ENCODE results near the gene CAPN8. TPM values are rescaled to one million over a fixed set of nuclear protein-coding genes. Genes with fewer than 3 reads are reported as not detected.

The CAPN8 gene
- polyA plus RNA-seq (ENCODE audit: insufficient read length in 10 of 10) = under 1 TPM in 9 of 10 donors, not detected in 1; 0.22 to 0.62 (median 0.53) TPM
- long read RNA-seq, donor 1, partial matches to known transcripts = 99 of 99 reads
- long read RNA-seq, donor 1, other reads (novel, unspliced or antisense) = 0 of 99 reads
- long read RNA-seq, donor 2, partial matches to known transcripts = 131 of 131 reads
- long read RNA-seq, donor 2, other reads (novel, unspliced or antisense) = 0 of 131 reads
- long read RNA-seq, donor 3 = 0 reads
- long read RNA-seq, donor 4, partial matches to known transcripts = 42 of 42 reads
- long read RNA-seq, donor 4, other reads (novel, unspliced or antisense) = 0 of 42 reads
- long read RNA-seq, donor 5 = 0 reads
- long read RNA-seq, donor 6 = 0 reads
- long read RNA-seq, donor 7, partial matches to known transcripts = 109 of 109 reads
- long read RNA-seq, donor 7, other reads (novel, unspliced or antisense) = 0 of 109 reads
- long read RNA-seq, donor 8, partial matches to known transcripts = 127 of 127 reads
- long read RNA-seq, donor 8, other reads (novel, unspliced or antisense) = 0 of 127 reads
- long read RNA-seq, donor 9, partial matches to known transcripts = 8 of 8 reads
- long read RNA-seq, donor 9, other reads (novel, unspliced or antisense) = 0 of 8 reads

DNA sequence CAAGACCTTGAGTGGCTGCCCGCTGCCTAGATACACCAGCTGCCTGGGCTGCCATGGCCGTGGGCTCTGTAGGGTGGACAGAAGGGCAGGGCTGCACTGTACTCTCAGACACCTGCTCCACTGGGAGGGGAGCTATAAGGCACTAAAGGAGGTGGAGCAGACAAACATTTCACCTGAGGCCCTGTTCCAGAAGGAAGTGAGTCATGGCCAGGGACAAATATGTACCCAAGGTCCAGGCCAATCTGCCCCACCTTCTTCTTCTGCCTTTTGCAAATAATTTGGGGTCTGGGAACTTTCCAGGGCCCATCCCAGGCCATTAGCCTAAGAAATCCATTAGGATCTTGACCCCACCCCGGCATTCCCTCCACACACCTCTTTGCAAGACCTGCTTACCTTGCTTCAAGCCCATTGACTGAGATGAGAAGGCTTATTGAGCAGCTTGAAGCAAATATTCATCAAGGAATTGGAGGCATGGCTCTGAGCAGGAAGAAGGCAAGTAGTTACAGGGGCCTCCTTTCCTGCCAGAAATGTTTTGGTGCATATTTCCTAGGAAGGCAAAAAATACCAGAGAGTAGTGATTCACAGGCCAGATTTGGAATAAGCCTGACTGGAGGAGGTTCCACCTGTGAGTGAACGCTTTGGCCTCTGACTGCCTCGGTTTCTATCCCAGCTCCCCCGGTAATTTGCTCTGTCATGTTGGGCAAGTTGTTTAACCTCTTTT is at the start of gene CAPN8:
Gene CAPN8, minus strand, starts transcription at position 110 of the 721 bp plus-strand sequence. Its CDS starts 55 bp downstream, at position 55.
- no peak for DNase-seq

DNA sequence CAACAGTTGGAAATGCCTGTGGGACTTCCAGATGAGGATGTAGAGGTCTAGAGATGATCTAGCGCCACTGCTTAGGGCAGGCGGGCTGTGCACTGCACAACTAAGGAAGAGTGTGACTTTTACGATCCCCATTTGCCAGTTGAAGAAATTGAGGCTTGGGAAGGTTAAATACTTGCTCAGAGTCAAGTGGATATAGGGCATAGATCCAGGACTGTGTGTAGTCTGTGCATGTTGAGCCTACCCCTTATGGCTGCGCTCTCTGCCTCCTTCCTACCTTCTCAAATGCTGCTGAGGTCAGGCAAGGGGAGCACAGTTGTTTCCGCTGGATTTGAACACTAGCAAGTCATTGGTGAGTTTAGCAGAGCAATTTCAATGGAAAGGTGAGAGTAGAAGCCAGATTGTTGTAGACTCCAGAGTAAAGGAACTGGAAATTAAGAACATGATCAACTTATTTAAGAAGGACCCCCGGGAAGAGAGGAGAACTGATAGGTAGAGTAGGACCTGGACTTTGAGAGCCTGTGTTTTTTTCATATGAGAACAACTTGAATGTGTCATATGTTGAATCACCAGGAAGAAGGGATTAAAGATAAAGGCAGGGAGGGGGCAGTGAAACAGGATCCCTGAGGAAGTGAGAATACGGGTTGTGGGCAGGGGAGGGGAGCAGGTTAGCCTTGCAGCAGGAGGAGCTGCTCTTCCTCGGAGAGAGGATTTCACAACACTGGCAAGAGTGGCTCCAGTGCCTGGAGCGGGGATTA is 49.5 kb upstream of the CAPN8 start:
- peak in 1 of 3 donors; percentile 71 for DNase-seq

GRCh38 chr1:223714421-223714724 is 48.9 kb upstream of the CAPN8 start:
- DNase-seq = no peak

DNA sequence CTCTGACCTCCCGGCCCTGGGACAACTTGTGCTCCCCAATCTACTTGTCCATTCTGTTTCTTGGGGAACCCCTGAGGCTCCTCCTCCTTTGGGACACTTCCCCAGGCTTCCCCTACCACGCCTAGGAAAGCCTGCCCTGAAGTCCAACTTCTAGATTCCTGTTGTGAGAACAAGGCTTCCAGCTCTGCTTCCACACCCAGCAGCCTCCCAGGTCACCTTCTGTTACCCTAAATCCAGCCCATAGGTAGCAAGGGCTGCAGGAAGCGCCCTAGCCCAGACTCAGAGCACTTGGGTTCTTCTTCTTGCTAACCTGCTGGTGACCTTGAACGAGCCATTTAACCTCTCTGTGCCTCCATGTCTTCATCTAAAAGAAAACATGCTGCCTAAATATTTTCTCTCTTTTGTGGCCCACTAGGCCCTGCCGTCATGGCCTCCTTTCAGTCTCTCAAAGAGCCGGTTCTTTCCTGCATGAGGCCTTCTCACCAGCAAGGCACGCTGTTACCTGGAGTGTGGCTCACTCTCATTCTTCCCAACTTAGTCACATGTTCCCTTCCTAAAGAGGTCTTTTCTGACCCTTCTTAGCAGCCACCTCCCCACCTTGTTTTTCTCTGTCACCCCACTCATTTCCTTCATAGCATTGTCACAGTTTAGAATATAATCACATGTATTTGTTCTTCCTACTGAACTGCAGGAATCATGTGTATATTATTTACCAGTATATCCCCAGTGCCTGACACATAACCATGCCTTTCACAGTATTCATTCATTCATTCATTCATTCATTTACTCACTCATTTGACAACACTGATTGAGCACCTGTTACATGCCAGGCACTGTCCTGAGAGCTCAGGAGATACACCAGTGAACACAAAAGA is 48.3 kb upstream of the CAPN8 start:
- DNase-seq = no peak

DNA sequence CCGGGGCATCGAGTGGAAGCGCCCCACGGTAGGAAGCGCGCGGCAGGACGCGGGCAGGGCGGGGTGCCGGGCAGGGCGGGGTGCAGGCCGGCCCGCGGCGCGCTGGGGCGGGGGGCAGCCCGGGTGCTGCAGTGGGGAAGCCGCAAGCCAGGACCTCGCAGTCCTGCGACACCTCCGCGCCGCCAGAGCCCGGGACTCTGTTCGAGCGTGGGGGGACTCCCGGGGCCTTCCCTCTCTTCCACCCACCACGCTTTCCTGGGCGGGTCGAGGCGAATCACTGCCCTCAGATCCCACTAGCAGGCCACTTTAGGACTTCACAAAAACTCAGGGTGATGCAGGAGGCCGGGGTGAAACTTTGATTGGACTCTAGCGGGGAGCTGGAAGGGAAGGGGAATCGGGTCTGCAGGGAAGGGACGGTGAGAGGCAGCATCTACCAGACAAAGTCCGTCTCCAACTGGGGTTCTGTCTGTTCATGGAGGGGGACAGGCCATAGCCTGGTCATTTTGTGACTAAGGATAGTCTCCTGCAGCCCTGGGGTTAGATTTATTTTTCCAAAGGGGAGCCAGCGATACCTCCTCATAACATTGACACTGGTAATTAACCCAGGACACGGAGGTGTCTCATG is 47.5 kb upstream of the CAPN8 start:
- DNase-seq = peak in 1 of 3 donors; percentile 80

GRCh38 chr1:223712194-223712849 is 46.8 kb upstream of the CAPN8 start, which contains the start of gene CAPN2:
TSS of gene CAPN2 (plus strand) at chr1:223712539. CDS start at chr1:223712641, 102 bp downstream.
- DNase-seq = peak; percentile 84 to 92 (median 89)

- DNase-seq = no peak
Observed at GRCh38 chr1:223711747-223712193, 46.3 kb upstream of the CAPN8 start.

DNA sequence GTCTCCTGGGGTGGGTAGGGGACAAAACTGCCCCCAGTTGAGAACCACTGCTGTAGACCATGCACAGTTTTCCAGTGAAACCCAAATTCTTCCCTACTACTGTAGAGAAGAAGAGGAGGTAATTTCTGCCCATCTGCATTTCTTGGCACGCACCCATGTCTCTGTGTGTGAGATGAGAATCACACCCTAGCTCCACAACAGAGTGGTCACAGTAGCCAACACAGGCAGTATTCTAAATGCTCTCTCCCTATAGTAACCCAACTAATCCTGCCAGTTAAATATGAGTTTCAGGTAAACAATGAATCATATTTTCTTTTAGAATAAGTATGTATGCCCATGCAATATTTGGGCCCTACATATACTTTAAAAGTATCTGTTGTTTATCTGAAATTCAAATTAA is 45.7 kb upstream of the CAPN8 start:
- peak in 2 of 3 donors; percentile 54 to 75 for DNase-seq

- DNase-seq = no peak
Observed at GRCh38 chr1:223710179-223711133, 45.0 kb upstream of the CAPN8 start.

DNA sequence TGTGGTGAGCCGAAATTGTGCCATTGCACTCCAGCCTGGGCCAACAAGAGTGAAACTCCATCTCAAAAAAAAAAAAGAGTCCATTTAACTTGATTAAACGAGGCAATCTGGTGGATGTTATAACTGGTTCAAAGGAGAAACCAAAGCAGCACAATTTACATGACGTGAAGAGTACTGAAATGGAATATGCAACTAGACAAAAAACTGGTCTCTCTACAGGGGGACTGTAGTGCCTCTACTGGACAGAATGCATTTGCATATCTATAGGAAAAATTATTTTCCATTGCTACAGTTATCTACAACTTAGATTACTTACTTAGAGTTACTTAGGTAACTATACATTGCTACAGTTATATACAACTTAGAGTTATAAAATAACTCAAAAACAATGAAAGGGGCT is 44.1 kb upstream of the CAPN8 start:
- peak in 1 of 3 donors; percentile 64 for DNase-seq

DNA sequence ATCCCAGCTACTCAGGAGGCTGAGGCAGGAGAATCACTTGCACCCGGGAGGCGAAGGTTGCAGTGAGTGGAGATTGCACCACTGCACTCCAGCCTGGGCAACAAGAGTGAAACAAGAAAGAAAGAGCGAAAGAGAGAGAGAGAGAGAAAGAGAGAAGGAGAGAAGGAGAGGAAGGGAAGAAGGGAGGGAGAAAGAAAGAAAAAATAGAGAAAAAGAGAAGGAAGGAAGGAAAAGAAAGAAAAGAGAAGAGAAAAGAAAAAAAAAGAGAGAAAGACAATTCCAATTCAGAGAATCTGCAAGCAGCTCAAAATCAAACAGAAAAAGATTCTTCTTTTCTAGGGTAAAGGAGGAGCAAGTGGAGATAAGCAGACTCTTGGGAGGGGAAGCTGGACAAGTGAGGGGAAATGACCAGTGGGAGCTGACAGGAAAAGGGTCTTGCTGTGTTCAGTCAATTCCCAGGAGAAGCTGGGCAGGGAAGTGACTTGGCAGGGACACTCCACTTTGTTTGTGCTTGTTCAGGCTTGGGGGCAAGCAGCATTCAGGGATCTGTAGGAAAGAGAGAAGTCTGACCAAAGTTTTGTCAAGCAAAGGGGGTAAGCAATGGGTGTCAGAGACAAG is 43.3 kb upstream of the CAPN8 start:
- DNase-seq = no peak

DNA sequence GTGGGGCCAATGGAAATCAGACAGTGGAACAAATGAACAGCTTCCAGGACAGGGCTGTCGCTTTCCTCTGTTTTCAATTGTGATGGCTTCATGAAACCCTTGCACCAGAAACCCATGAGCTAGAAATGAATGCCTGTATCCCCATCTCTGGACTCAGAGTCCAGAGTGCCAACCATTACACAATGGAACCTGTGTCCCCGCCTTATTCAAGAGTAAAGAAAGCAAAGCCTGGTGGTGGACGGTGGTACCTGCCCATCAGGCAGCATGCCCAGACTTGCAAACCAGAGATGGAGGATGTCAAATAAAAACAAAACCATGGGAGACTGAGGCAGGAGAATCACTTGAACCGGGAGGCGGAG is 42.5 kb upstream of the CAPN8 start:
- DNase-seq = no peak

DNA sequence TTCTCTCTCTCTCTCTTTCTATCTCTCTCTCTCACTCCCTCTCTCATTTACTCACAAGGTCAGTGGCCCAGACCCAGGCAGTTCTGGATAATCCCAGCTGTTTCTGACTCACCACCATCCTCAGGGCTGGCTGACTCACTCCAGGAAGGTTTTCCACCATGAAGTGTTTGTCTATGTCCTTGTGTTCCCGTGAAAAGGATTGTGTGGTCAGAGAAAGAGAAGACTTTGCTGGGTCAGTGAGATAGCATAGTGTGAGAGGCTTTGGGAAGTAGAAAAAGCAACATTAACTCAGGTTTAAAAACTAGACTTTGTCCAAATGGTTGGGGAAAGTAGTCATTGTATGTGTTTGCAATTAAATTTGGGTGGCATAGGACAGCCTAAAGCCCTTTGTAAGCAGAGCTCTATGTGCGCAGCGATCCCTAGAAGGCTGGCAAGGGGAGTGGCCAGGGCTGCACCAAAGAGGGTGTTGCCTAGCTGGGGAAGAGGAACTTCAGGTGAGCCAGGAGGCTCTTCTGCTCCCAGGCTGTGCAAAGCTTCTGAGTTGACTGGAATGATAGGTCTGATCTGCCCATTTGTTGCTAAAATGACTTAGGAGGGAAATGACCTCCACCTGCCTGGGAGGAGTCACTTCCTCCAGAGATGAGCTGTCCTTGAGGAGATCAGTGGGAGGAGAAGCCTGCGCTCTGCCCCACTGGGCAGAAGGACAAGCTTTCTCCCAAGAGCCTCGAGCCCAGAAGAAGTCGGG is 41.9 kb upstream of the CAPN8 start:
- DNase-seq = peak; percentile 64 to 91 (median 72)

DNA sequence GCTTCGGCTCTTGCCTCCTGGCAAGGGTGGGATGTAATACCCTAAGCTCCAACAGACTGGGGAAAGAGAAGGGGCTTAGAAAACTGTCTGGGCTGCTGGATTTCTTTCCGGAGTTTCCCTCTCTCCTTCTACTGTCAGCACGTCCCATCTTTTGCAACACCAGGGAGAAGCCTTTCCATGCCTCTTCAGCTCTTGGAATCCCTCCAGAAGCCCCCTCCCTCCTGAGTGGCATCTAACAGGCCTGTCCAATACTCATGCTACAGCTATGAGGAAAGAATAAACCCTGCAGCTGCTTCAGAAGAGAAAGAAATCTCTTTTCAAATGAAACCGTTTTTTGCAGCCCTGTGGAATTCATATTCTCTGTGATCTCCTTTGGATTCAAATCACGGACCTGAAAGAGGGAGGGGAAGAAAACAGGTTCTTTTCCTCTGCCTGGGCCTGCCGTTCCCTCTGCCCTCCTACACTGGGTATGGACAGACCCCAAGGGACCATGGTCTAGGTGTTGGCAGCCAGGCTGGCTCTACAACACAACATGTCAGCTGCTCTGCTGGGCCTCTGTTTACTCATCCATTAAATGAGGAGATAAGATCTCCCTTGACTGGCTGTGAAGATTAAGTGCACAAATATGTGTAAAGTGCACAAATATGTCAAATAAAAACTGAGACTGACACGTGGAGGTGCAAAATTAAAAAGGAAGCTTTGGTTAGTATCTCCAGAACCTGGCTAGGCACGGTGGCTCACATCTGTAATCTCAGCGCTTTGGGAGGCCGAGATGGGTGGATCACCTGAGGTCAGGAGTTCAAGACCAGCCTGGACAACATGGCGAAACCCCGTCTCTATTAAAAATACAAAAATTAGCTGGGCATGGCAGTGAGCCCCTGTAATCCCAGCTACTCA is 40.8 kb upstream of the CAPN8 start:
- DNase-seq = peak; percentile 74 to 90 (median 83)

- peak in 1 of 3 donors; percentile 35 for DNase-seq
Observed at GRCh38 chr1:223704921-223705878, 39.7 kb upstream of the CAPN8 start.

All from muscle of back (tissue), 13 donors.